Neural cell (in vitro differentiated cells): ENCODE measurements around the gene MED13L.

Experiments
- CTCF ChIP-seq: fragments of 450-650 bp; IDR thresholded peaks from 2 replicates; pipeline ENCODE4 v1.5.1; 2014; ENCODE audit warnings: antibody characterized with exemption, mild to moderate bottlenecking, moderate library complexity; ENCODE audit not compliant: poor library complexity, severe bottlenecking
- EZH2 ChIP-seq: fragments of 200-600, 300-800 bp; shearing (Covaris generic), sonication (generic); IDR thresholded peaks from 2 replicates; pipeline ENCODE4 v1.6.1; 2014; ENCODE audit warnings: antibody characterized with exemption, low read length, borderline replicate concordance, mild to moderate bottlenecking; ENCODE audit not compliant: insufficient read depth, poor library complexity, severe bottlenecking
- POLR2AphosphoS5 ChIP-seq: IDR thresholded peaks from 2 replicates; pipeline ENCODE4 v1.6.1; 2012
- RAD21 ChIP-seq: fragments of 450-650 bp; conservative IDR thresholded peaks from 2 replicates; pipeline ENCODE4 v1.6.1; 2014; ENCODE audit warnings: antibody characterized with exemption, mild to moderate bottlenecking, moderate library complexity
- TAF1 ChIP-seq: IDR thresholded peaks from 2 replicates; pipeline ENCODE4 v1.6.1; 2012; ENCODE audit warnings: low read depth

GRCh38 chr12:115979851-115980250 lies 297.6 kb downstream of the MED13L start:
- no peak for TF ChIP-seq RAD21
- no peak for TF ChIP-seq POLR2AphosphoS5
- no peak for TF ChIP-seq TAF1
- TF ChIP-seq CTCF: no peak
- TF ChIP-seq EZH2: no peak
